Right lobe of liver (tissue), 6 donors: ENCODE data around the gene HDAC9. TPM values are rescaled to one million over a fixed set of nuclear protein-coding genes. Genes with fewer than 3 reads are reported as not detected.

Experiments used
- ATAC-seq, 4 donors: fragments of 200-7000 bp; cut with Tn5 transposase; one replicate each; pipeline ENCODE4 v1.9.1; 2020; ENCODE audit warnings: mild to moderate bottlenecking in 4 of 4, moderate library complexity in 4 of 4
- DNase-seq, 3 donors: peaks; one replicate each; pipeline ENCODE4 v3.0.0-alpha.2; 2020
- H3K27ac ChIP-seq, 3 donors: fragments of 200-600 bp; one replicate each; pipeline ENCODE4 v1.8.0; 2022
- H3K27me3 ChIP-seq, 2 donors: fragments of 200-600 bp; one replicate each; pipeline ENCODE4 v1.8.0; 2022
- H3K36me3 ChIP-seq, 4 donors: fragments of 200-600 bp; sonication (generic) in 1 of 4; one replicate each; pipeline versions ENCODE4 v1.5.1 to v1.8.0; 2017 to 2022; ENCODE audit warnings: control low read depth in 1 of 4
- H3K4me1 ChIP-seq, 4 donors: fragments of 200-600 bp; sonication (generic) in 1 of 4; one replicate each; pipeline versions ENCODE4 v1.5.1 to v1.8.0; 2017 to 2022; ENCODE audit warnings: control low read depth in 1 of 4
- H3K4me3 ChIP-seq, 3 donors: fragments of 200-600 bp; one replicate each; pipeline ENCODE4 v1.8.0; 2022
- H3K9me3 ChIP-seq, 4 donors: fragments of 200-600 bp; sonication (generic) in 1 of 4; one replicate each; pipeline versions ENCODE4 v1.5.1 to v1.8.0; 2017 to 2022; ENCODE audit warnings: control low read depth in 1 of 4
- POLR2A ChIP-seq: fragments of 450-650 bp; IDR thresholded peaks from one replicate; pipeline ENCODE4 v1.6.1; 2017; ENCODE audit warnings: antibody characterized with exemption, mild to moderate bottlenecking
- WGBS: methylation state at CpG from one replicate; pipeline ENCODE4 v1.1.6; 2018; ENCODE audit warnings: low coverage, low lambda C conversion rate; ENCODE audit not compliant: insufficient coverage; ENCODE audit errors: missing lambda C conversion rate; 5-methylcytosine and 5-hydroxymethylcytosine counted together
- intact Hi-C, 2 donors: fragments of 100-400 bp; cut with DNase I; formaldehyde crosslinking; loops; one replicate each; pipeline versions ENCODE4 v1.11.2 to v1.14.1; 2022
- total RNA-seq, 6 experiments: library from RNA; depleted of rRNA in 2 of 6; stranded (reverse); fragments of >200 nt in 2 of 6; fragmentation: NEBNext Ultra II Directional in 3 of 6; extraction: Animal tissue kit (Norgen Biotek cat#: 25700) in 3 of 6; gene quantifications; one replicate each; pipeline versions ENCODE4 v1.1.0 to v1.2.4, GENCODE V29; 2016 to 2023
- TF ChIP-seq, protein P1 (sequence below), 4 donors: fragments of 200-600 bp in 3 of 4; fragments of 450-650 bp in 1 of 4; IDR thresholded peaks; one replicate each; pipeline versions ENCODE4 v1.5.1 to v1.8.0; 2016 to 2022; ENCODE audit warnings: antibody characterized with exemption in 4 of 4, mild to moderate bottlenecking in 2 of 4
- donor health status: DM: no; HTN: yes; CAD: no.
- donor health status: DM: no; HTN: no; CAD: no.
- donor health status: DM: no; HTN: no; CAD: no.
- donor health status: DM: no; HTN: yes; CAD: no.
- donor health status: DM: no; HTN: yes; CAD: no.

HDAC9 gene
- total RNA-seq, 6 experiments from 2014 or later = 1.0 to 4.1 (median 2.5) TPM

- H3K9me3 ChIP-seq = no peaks in the 10 kb centered on the region
- H3K36me3 ChIP-seq = no peaks in the 10 kb centered on the region
- no peak for ATAC-seq
- no peak overlapping the region for H3K4me3 ChIP-seq
- TF ChIP-seq POLR2A = no peak
- TF ChIP-seq, protein P1, sequence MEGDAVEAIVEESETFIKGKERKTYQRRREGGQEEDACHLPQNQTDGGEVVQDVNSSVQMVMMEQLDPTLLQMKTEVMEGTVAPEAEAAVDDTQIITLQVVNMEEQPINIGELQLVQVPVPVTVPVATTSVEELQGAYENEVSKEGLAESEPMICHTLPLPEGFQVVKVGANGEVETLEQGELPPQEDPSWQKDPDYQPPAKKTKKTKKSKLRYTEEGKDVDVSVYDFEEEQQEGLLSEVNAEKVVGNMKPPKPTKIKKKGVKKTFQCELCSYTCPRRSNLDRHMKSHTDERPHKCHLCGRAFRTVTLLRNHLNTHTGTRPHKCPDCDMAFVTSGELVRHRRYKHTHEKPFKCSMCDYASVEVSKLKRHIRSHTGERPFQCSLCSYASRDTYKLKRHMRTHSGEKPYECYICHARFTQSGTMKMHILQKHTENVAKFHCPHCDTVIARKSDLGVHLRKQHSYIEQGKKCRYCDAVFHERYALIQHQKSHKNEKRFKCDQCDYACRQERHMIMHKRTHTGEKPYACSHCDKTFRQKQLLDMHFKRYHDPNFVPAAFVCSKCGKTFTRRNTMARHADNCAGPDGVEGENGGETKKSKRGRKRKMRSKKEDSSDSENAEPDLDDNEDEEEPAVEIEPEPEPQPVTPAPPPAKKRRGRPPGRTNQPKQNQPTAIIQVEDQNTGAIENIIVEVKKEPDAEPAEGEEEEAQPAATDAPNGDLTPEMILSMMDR (IDR thresholded peaks at IDR 0.05) = no peak
- intact Hi-C loops = no loop called here
- no peaks in the 10 kb centered on the region for H3K27me3 ChIP-seq
- no peak overlapping the region for H3K27ac ChIP-seq
- no peak for DNase-seq
- no peaks in the 10 kb centered on the region for H3K4me1 ChIP-seq
- 68% methylated on average over 7 of the region's 7 CpGs for WGBS
Observed at GRCh38 chr7:18566829-18567228, 71.3 kb downstream of the HDAC9 start.

GRCh38 chr7:18570441-18570840, 74.9 kb downstream of the HDAC9 start:
- no peak for DNase-seq
- Histone ChIP-seq H3K9me3 (no peaks in the 10 kb centered on the region), H3K27ac (no peak overlapping the region), H3K36me3 (no peaks in the 10 kb centered on the region), H3K27me3 (no peaks in the 10 kb centered on the region), H3K4me3 (no peak overlapping the region), H3K4me1 (no peaks in the 10 kb centered on the region)
- TF ChIP-seq POLR2A = no peak
- TF ChIP-seq, protein P1 (IDR thresholded peaks at IDR 0.05) = no peak
- WGBS = 45% methylated on average over 3 of the region's 3 CpGs
- intact Hi-C loops = loop anchor here in 1 of 2 donors (10.0 kb wide), 1 partner anchor 216 kb away; no protein-coding TSS in a partner anchor
- ATAC-seq = no peak

DNA sequence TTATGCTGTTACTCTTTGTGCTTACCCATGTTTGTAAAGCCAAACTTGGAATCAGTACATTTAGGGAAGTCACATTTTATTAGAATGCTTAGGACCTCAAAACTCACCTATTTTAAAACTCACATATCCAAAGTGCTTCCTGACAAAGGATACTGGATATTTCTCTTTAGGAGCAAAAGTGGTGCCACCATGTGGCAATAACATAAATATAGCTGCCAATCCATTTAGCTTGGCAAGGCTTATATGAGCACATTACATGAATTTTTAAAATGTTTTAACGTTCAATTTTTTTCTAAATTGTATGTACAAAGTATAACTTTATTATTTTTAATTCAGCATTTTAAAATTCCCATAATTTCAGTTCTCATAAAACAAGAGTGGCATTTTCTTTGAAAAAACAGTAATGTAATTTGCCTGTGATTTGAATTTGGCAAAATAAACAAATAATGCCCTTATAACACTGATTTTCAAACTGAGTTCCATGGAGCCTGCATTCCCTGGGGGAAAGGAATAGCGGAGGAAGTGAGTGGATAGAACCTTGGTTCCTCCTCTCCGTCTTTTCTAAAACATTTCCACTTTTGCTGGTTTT, 75.4 kb downstream of the HDAC9 start:
- no peaks in the 10 kb centered on the region for H3K4me1 ChIP-seq
- intact Hi-C loops = loop anchor here in 1 of 2 donors (10.0 kb wide), 1 partner anchor 216 kb away; no protein-coding TSS in a partner anchor
- TF ChIP-seq POLR2A = no peak
- TF ChIP-seq, protein P1 (IDR thresholded peaks at IDR 0.05) = peak in 3 of 4 donors; percentile 44 to 55 (median 46)
- H3K36me3 ChIP-seq = no peaks in the 10 kb centered on the region
- no peaks in the 10 kb centered on the region for H3K27me3 ChIP-seq
- WGBS = 34% methylated on average over 3 of the region's 3 CpGs
- no peak overlapping the region for H3K27ac ChIP-seq
- DNase-seq = no peak
- H3K4me3 ChIP-seq = no peak overlapping the region
- ATAC-seq = peak in 2 of 4 donors; percentile 65 to 75
- H3K9me3 ChIP-seq = no peaks in the 10 kb centered on the region

DNA sequence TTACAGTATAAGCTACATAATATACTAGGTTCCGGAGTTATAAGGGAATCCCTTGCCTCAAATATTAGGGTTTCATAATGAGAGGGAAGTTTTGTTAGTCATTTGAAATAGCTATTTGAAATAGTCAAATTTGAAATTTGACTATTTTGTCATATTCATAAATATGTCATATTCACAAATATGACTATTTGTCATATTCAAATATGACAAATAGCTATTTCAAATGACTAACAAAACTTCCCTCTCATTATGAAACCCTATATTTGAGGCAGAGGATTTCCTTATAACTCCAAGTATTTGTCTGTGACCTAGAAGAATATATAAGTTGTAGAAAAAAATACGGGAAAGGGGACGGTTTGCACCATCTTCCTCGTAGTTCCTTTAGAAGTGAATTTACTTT, 76.6 kb downstream of the HDAC9 start:
- Histone ChIP-seq H3K27me3 (no peaks in the 10 kb centered on the region), H3K4me1 (no peaks in the 10 kb centered on the region), H3K4me3 (no peak overlapping the region), H3K27ac (no peak overlapping the region), H3K9me3 (no peaks in the 10 kb centered on the region), H3K36me3 (no peaks in the 10 kb centered on the region)
- WGBS = 67% methylated on average over 4 of the region's 4 CpGs
- TF ChIP-seq POLR2A = no peak
- TF ChIP-seq, protein P1 (IDR thresholded peaks at IDR 0.05) = no peak
- DNase-seq = no peak
- intact Hi-C loops = loop anchor here in 1 of 2 donors (10.0 kb wide), 1 partner anchor 217 kb away; no protein-coding TSS in a partner anchor
- ATAC-seq = no peak
